ENCODE results near the gene RECK. TPM values are rescaled to one million over a fixed set of nuclear protein-coding genes. Genes with fewer than 3 reads are reported as not detected.

Gene RECK
- total RNA-seq, 4 donors from 2014 or later, result 7.1 to 20.0 (median 18.6) TPM

DNA sequence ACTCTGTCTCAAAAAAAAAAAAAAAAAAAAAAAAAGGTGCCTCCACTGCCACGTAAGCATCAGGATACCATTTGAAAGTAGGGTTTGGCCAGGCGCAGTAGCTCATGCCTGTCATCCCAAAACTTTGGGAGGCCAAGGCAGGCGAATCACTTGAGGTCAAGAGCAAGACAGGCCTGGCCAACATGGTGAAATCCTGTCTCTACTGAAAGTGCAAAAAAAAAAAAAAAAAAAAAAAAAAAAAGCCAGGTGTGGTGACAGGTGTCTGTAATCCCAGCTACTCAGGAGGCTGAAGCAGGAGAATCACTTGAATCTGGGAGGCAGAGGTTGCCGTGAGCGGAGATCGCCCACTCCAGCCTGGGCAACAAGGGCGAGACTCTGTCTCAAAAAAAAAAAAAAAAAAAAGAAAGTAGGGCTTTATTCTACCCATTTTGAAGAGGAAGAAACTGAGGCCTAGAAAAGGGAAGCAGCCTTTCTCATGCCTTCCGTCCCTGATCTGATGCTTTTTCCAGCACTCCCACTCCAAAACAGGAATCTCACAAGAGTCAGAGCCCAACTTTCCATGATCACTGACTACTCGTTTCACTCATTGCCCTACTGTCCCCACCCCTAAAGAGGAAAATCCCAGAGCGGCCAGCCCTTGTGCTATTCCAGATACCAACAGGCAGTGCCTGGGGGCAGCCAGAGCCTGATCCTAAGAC lies 116.2 kb downstream of the RECK start:
- no peaks in the 10 kb centered on the region for H3K27me3 ChIP-seq
- DNase-seq, result no peak
- H3K27ac ChIP-seq, result peak overlapping the region in 1 of 3 donors; percentile 69
- TF ChIP-seq POLR2A (IDR thresholded peaks at IDR 0.05), result no peak
- TF ChIP-seq, protein P1, sequence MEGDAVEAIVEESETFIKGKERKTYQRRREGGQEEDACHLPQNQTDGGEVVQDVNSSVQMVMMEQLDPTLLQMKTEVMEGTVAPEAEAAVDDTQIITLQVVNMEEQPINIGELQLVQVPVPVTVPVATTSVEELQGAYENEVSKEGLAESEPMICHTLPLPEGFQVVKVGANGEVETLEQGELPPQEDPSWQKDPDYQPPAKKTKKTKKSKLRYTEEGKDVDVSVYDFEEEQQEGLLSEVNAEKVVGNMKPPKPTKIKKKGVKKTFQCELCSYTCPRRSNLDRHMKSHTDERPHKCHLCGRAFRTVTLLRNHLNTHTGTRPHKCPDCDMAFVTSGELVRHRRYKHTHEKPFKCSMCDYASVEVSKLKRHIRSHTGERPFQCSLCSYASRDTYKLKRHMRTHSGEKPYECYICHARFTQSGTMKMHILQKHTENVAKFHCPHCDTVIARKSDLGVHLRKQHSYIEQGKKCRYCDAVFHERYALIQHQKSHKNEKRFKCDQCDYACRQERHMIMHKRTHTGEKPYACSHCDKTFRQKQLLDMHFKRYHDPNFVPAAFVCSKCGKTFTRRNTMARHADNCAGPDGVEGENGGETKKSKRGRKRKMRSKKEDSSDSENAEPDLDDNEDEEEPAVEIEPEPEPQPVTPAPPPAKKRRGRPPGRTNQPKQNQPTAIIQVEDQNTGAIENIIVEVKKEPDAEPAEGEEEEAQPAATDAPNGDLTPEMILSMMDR (IDR thresholded peaks at IDR 0.05), result no peak
- no peaks in the 10 kb centered on the region for H3K36me3 ChIP-seq
- 86 to 92% methylated on average over 10 of the region's 10 CpGs for WGBS, 2 donors
- peaks cover 0 to 12% of the 10 kb centered on the region in 2 donors for H3K4me1 ChIP-seq
- intact Hi-C loops (cut with DNase I), result no loop called here
- H3K9me3 ChIP-seq, result no peaks in the 10 kb centered on the region
- no peak overlapping the region for H3K4me3 ChIP-seq (replicated peaks in 1 of 3)

DNA sequence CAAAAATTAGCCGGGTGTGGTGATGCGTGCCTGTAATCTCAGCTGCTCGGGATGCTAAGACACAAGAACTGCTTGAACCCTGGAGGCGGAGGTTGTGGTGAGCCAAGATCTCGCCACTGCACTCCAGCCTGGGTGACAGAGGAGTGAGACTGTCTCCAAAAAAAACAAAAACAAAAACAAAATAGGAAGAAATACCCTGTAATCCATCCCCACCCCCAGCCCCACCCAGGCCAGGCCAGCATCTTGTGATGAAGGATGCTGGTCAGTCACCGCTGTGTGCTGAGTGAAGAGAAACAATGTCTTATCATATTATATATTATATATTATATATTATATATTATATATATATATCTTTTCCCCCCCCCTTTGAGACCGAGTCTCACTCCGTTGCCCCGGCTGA lies 117.0 kb downstream of the RECK start:
- TF ChIP-seq, protein P1 (IDR thresholded peaks at IDR 0.05), result no peak
- no peak overlapping the region for H3K4me3 ChIP-seq (replicated peaks in 1 of 3)
- no peaks in the 10 kb centered on the region for H3K27me3 ChIP-seq
- no peaks in the 10 kb centered on the region for H3K9me3 ChIP-seq
- intact Hi-C loops (cut with DNase I), result no loop called here
- no peaks in the 10 kb centered on the region for H3K36me3 ChIP-seq
- peaks cover 0 to 4% of the 10 kb centered on the region in 2 donors for H3K4me1 ChIP-seq
- 52 to 61% methylated on average over 9 of the region's 9 CpGs for WGBS, 2 donors
- no peak for DNase-seq
- H3K27ac ChIP-seq, result peak overlapping the region in 2 of 3 donors; percentile 7 to 69

DNA sequence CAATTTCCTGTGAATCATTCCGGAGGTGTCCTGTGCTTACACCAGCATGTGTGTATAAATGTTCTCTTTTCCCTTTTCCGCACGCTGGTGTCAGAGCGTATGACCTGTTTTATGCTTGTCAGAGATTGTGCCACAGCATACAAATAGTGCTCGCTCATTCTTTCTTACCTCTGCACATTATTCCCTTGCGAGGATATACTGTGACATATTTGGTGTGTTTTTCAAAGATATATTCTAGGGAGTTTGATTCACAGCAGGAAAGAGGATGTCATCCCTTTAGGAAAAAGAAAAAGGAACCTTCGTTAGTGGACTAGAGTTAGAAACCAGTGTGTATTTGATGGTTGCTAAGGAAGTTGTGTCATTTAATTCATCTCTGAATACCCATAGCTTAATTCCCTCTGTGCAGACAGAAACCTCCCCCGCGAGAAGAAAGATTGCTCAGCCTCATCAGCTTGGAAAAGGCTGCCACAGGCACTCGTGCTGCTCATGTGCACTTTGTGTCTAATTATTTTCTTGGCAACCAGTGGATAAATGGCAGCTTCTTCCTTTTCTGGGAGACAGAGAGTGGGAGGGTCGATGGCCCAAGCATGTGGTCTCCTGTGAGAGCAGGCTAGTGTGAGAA lies 117.7 kb downstream of the RECK start:
- Histone ChIP-seq H3K4me3 (replicated peaks in 1 of 3) (no peak overlapping the region), H3K9me3 (no peaks in the 10 kb centered on the region), H3K36me3 (no peaks in the 10 kb centered on the region), H3K27ac (peak overlapping the region in 2 of 3 donors; percentile 56 to 69), H3K27me3 (no peaks in the 10 kb centered on the region), H3K4me1 (peaks cover 0 to 4% of the 10 kb centered on the region in 2 donors)
- intact Hi-C loops (cut with DNase I), result no loop called here
- 56 to 58% methylated on average over 11 of the region's 11 CpGs for WGBS, 2 donors
- TF ChIP-seq, protein P1 (IDR thresholded peaks at IDR 0.05), result no peak
- no peak for TF ChIP-seq POLR2A (IDR thresholded peaks at IDR 0.05)
- DNase-seq, result no peak

DNA sequence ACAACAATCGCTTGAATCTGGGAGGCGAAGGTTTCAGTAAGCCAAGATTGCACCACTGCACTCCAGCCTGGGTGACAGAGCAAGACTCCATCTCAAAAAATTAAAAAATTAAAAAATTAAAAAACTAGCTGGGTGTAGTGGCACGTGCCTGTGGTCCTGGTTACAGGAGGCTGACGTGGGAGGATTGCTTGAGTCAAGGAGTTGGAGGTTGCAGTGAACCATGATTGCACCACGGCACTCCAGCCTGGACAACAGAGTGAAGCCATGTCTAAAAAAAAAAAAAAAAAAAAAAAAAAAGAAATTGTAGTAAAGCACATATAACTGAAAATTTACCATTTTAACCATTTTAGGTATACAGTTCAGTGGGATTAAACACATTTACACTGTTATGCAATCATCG lies 119.4 kb downstream of the RECK start:
- H3K27ac ChIP-seq, result no peak overlapping the region
- TF ChIP-seq, protein P1 (IDR thresholded peaks at IDR 0.05), result no peak
- no peak for TF ChIP-seq POLR2A (IDR thresholded peaks at IDR 0.05)
- no peaks in the 10 kb centered on the region for H3K4me1 ChIP-seq
- no peak for DNase-seq
- no peaks in the 10 kb centered on the region for H3K27me3 ChIP-seq
- H3K4me3 ChIP-seq (replicated peaks in 1 of 3), result no peak overlapping the region
- H3K36me3 ChIP-seq, result no peaks in the 10 kb centered on the region
- 98 to 99% methylated on average over 6 of the region's 6 CpGs for WGBS, 2 donors
- intact Hi-C loops (cut with DNase I), result no loop called here
- no peaks in the 10 kb centered on the region for H3K9me3 ChIP-seq

DNA sequence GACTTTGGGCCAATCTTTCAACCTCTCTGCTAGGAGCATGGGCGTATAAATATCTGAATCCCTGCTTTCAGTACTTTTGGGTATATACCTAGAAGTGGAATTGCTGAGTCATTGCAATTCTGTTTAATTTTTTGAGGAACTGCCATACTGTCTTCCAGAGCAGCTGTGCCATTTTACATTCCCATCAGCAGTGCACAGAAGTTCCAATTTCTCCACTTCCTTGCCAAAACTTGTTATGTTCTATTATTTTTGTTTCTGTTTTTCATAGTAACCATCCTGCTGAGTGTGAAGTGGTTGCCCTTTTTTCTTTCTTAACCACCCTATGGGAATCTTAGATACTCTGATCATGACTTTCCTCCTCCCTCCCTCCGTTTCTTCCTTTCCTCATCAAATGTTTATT lies 121.4 kb downstream of the RECK start:
- H3K27ac ChIP-seq, result no peak overlapping the region
- H3K4me1 ChIP-seq, result peaks cover 3 to 4% of the 10 kb centered on the region in 2 donors
- no peaks in the 10 kb centered on the region for H3K27me3 ChIP-seq
- no peaks in the 10 kb centered on the region for H3K36me3 ChIP-seq
- WGBS, 2 donors, result 81 to 85% methylated on average over 2 of the region's 2 CpGs
- no peak for DNase-seq
- TF ChIP-seq POLR2A (IDR thresholded peaks at IDR 0.05), result no peak
- TF ChIP-seq, protein P1 (IDR thresholded peaks at IDR 0.05), result no peak
- H3K4me3 ChIP-seq (replicated peaks in 1 of 3), result no peak overlapping the region
- H3K9me3 ChIP-seq, result no peaks in the 10 kb centered on the region
- intact Hi-C loops (cut with DNase I), result no loop called here
